Right ventricle myocardium inferior (tissue), 1 donor: Measurements from ENCODE around the gene TES. TPM values are rescaled to one million over a fixed set of nuclear protein-coding genes. Genes with fewer than 3 reads are reported as not detected.
"Not testable (repeated sequence)": the region's sequence is repeated elsewhere in the genome, so short reads cannot be mapped to it uniquely, and the experiment has no call there.

Source experiments
- ATAC-seq: fragments of 200-7000 bp; cut with Tn5 transposase; one replicate; pipeline ENCODE4 v1.9.1; 2020; ENCODE audit warnings: mild to moderate bottlenecking, moderate library complexity
- DNase-seq: peaks from one replicate; pipeline ENCODE4 v3.0.0; 2021; ENCODE audit errors: missing footprints
- intact Hi-C: fragments of 100-400 bp; cut with DNase I; formaldehyde crosslinking; loops from one replicate; pipeline ENCODE4 v1.11.0; 2022
- long read RNA-seq: library from polyadenylated mRNA; unstranded; transcript quantifications from one replicate; pipeline ENCODE4 v2.0.0, GENCODE V29; 2021
- total RNA-seq: library from RNA; stranded (reverse); fragmentation: NEBNext Ultra II Directional; extraction: Animal tissue kit (Norgen Biotek cat#: 25700); gene quantifications from one replicate; pipeline ENCODE4 v1.2.1, GENCODE V29; 2021
- donor health status: DM: no; HTN: yes; CAD: no; lungs with severe emphysema.

The TES gene, protein sequence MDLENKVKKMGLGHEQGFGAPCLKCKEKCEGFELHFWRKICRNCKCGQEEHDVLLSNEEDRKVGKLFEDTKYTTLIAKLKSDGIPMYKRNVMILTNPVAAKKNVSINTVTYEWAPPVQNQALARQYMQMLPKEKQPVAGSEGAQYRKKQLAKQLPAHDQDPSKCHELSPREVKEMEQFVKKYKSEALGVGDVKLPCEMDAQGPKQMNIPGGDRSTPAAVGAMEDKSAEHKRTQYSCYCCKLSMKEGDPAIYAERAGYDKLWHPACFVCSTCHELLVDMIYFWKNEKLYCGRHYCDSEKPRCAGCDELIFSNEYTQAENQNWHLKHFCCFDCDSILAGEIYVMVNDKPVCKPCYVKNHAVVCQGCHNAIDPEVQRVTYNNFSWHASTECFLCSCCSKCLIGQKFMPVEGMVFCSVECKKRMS
- 21.2 TPM for total RNA-seq
- long read RNA-seq, transcript TES-201 (7 exons, 2,782 nt): major isoform, 14 of 14 reads
- long read RNA-seq, partial matches to known transcripts: 0 of 14 reads
- long read RNA-seq, other reads (novel, unspliced or antisense): 0 of 14 reads

GRCh38 chr7:116210345-116211005 is at the start of gene TES:
Gene TES (plus strand): TSS chr7:116210539. CDS start chr7:116210708, 169 bp downstream.
- intact Hi-C loops: loop anchor here (2.0 kb wide), 1 partner anchor 16 kb away; no protein-coding TSS in a partner anchor
- peak; percentile 84 for ATAC-seq

GRCh38 chr7:116161728-116162127 is 48.6 kb upstream of the TES start:
- intact Hi-C loops: no loop called here
- DNase-seq (no peak), ATAC-seq (peak; percentile 86)

More at GRCh38 chr7:116210345-116211005, at the start of gene TES:
- DNase-seq: peak; percentile 92

DNA sequence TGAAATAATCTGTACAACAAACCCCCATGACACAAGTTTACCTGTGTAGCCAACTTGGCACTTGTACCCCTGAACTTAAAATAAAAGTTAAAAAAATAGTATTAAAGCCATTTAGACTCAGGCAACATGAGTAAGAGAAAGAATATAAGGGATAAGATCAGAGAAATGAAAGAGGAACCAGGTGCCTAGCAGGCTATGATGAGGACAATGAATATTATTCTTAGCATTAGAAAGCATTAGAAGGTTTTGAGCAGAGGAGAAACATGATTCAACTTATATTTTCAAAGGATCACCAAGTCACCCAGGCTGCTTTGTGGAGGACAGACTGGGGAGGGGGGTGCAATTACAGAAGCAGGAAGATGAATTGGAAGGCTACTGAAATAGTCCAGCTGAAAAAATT is 48.1 kb upstream of the TES start:
- ATAC-seq (no peak), DNase-seq (no peak)
- intact Hi-C loops: no loop called here

- ATAC-seq: no peak
These were observed 47.3 kb upstream of the TES start for GRCh38 chr7:116162992-116163391.

DNA sequence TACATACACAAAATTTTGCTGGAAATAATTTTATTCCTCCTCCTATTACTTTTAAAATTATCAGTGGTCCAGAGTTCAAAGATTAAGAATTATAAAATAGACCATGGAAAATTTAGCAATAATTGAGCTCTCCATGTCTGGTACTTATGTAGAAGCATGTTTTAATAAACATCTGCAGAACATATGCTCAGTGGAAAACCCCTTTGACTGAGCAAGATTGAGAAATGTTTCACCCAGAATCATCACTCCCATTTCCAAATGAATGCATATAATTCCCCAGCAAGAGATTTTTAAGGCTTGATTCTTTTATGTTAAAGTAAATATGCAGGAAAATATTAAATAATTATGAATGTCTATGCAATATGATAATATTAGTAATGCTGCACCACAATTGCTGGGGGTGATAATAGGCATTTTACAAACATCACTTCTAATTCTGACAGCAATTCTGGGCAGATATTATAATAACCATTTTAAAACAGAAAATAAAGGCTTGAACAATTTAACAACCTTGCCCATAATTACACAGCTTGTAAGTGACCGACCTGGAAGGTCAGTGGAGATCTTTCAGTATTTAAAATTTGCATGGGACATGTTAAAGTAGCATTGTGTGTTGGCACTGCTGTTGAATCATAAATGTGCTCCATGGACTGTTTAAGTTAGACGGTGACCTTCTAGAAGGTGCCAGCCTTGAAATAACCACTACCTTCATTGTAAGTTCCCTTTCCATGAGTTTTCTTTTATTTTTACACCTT is 45.6 kb upstream of the TES start:
- ATAC-seq: no peak

More at GRCh38 chr7:116162992-116163391, 47.3 kb upstream of the TES start:
- intact Hi-C loops: no loop called here
- no peak for DNase-seq

GRCh38 chr7:116165717-116166116 is 44.6 kb upstream of the TES start:
- intact Hi-C loops: no loop called here
- no peak for ATAC-seq
- DNase-seq: no peak

More for the DNA sequence above, 45.6 kb upstream of the TES start:
- intact Hi-C loops: no loop called here
- DNase-seq: no peak

GRCh38 chr7:116166156-116166555 is 44.2 kb upstream of the TES start:
- intact Hi-C loops: no loop called here
- no peak for DNase-seq
- no peak for ATAC-seq

DNA sequence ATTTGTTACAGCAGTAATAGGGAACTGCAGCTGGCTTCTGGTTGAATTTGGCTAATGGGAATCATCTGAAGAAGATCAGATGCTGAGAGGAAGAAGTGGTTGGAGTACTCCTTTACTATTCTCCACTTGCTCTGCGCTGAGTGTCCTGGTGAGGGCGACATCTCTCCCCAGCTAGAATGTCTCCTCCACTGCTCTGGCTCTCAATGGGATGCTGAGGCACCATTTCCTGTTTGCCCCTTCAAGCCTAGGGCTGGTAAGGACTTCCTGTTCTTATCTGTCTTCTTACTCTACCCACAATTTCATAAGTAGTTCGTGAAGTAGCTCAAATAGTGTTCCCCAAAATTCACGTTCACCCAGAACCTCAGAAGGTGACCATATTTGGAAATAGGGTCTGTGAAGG is 43.2 kb upstream of the TES start:
- DNase-seq: no peak
- intact Hi-C loops: no loop called here
- no peak for ATAC-seq

- DNase-seq (no peak), ATAC-seq (no peak)
- intact Hi-C loops: no loop called here
These were observed 41.3 kb upstream of the TES start for GRCh38 chr7:116169060-116169459.

DNA sequence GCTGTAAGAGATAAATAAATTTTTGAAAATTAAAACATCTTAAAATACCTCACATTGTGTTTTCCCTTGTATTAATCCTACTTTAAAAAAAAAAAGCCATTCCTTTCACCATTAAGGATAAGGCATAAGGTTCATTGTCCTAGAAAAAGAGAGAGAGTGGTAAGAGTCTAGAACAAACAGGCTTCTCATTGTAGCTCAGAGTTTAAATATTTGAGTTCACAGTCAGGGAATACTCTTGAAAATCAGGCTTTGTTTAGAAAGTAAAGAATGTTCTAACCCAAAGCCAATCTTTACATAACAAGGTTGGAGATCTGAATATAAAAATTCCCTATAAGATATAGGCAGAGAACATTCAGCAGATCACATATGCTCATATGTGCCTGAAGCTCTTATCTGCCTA is 40.2 kb upstream of the TES start:
- intact Hi-C loops: loop anchor here (5.0 to 10.0 kb wide), 2 partner anchors 637 to 955 kb away; no protein-coding TSS in a partner anchor
- no peak for ATAC-seq
- no peak for DNase-seq

GRCh38 chr7:116171094-116171493 is 39.2 kb upstream of the TES start:
- DNase-seq (no peak), ATAC-seq (no peak)
- intact Hi-C loops: loop anchor here (5.0 to 10.0 kb wide), 2 partner anchors 636 to 954 kb away; no protein-coding TSS in a partner anchor

DNA sequence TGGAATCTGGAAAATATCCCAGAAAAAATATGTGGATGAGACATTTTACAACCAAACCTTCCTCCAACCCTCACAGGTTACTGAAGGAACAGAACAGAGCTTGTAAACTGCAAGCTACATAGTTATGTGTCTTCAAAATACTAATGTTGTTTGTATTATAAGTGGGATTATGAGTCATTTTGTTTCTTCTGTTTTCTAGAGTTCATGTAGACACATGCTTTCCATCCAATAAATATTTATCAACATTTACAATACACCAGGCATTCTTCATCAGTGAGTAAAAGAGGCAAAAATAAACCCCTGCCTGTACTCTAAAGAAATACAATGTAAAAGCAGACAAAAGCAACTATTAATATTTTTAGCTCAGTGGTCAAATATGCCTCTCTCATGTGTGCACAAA is 38.0 kb upstream of the TES start:
- ATAC-seq: no peak
- intact Hi-C loops: loop anchor here (5.0 to 10.0 kb wide), 2 partner anchors 635 to 952 kb away; no protein-coding TSS in a partner anchor

GRCh38 chr7:116173051-116174028 is 37.0 kb upstream of the TES start:
- DNase-seq: no peak
- no peak for ATAC-seq
- intact Hi-C loops: loop anchor here (5.0 to 10.0 kb wide), 2 partner anchors 634 to 951 kb away; no protein-coding TSS in a partner anchor

More for the DNA sequence above, 38.0 kb upstream of the TES start:
- DNase-seq: no peak

- intact Hi-C loops: loop anchor here (10.0 kb wide), 1 partner anchor 950 kb away; no protein-coding TSS in a partner anchor
- not testable (repeated sequence) for DNase-seq, ATAC-seq
These were observed 35.2 kb upstream of the TES start for GRCh38 chr7:116175095-116175494.

DNA sequence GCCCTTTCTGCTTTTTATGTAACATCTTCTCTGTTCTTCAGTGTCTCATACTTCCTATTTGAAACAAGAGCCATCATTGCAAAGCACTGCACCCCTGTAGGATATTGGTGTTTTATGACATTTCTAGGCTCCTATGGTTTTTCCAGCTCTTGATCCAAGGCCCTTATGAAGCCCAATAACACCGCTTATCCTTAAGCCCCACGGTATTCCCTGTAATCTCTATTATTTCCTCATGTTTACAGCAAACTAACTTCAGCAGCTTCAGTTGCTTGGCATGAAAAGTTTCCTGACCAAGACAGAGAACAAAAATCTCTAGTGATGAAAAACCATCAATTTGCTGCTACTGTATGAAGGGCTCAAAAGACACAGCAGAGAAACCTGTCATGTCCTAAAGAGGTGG is 34.1 kb upstream of the TES start:
- DNase-seq: no peak
- intact Hi-C loops: loop anchor here (10.0 kb wide), 1 partner anchor 949 kb away; no protein-coding TSS in a partner anchor
- no peak for ATAC-seq

GRCh38 chr7:116177009-116177408 is 33.3 kb upstream of the TES start:
- DNase-seq: no peak
- intact Hi-C loops: loop anchor here (10.0 kb wide), 1 partner anchor 948 kb away; no protein-coding TSS in a partner anchor
- ATAC-seq: no peak

- peak; percentile 34 for ATAC-seq
- intact Hi-C loops: loop anchor here (1.0 to 2.0 kb wide), 2 partner anchors 56 to 408 kb away; no protein-coding TSS in a partner anchor
- no peak for DNase-seq
These were observed 30.0 kb upstream of the TES start for GRCh38 chr7:116180302-116180701.
